Stimulated activated naive CD8-positive, alpha-beta T cell treated with anti-CD3 and anti-CD28 coated beads, Interleukin-15, Interleukin-2, amounts not matched to agents 100 ng/mL and 50 ng/mL, for 24 hours (primary cell): ENCODE results near the gene METTL13.

ENCODE experiments used
- H3K27ac Mint-ChIP-seq: one replicate; pipeline ENCODE4 v1.8.0; 2021; ENCODE audit warnings: mild to moderate bottlenecking, mixed read lengths
- H3K27me3 Mint-ChIP-seq: one replicate; pipeline ENCODE4 v1.8.0; 2021; ENCODE audit warnings: mixed read lengths
- H3K36me3 Mint-ChIP-seq: one replicate; pipeline ENCODE4 v1.8.0; 2021; ENCODE audit warnings: low read depth, mixed read lengths
- H3K4me1 Mint-ChIP-seq: one replicate; pipeline ENCODE4 v1.8.0; 2021; ENCODE audit warnings: low read depth, mixed read lengths
- H3K4me3 Mint-ChIP-seq: one replicate; pipeline ENCODE4 v1.8.0; 2021; ENCODE audit warnings: mild to moderate bottlenecking, mixed read lengths
- H3K9me3 Mint-ChIP-seq: one replicate; pipeline ENCODE4 v1.8.0; 2021; ENCODE audit warnings: mixed read lengths

Gene METTL13

DNA sequence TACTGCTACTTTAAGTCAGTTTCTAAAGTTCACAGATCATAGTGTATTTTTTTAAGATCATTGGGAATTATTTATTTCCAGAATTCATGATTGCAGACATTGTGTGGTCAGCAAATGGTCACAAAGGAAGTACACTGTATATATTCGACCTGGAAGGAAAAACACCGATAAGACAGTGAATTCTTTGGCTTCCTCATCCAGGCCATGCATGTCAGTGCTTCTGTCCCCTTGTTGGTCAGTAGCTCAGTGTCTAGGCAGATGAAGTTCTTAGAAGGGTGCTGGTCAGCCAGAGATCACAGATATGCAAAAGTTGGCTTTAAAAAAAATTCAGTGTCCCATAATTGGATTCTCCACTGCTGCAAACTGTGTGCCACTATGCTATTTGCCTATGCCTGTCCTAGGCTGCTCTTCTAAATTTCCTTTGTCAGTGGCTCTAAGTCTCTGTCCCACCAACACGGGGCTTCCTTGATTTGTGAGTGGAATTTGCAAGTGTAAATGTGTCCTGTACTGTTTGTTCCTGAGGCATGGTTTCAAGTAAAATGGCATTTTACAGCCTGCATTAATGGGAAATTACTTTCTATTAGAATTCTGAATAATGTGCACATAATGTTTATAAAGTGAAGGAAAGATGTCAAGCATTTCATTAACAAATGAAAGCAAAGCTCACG, 27.6 kb upstream of the METTL13 start:
- no peak overlapping the region for H3K4me3 Mint-ChIP-seq
- H3K36me3 Mint-ChIP-seq = no peaks in the 10 kb centered on the region
- H3K27me3 Mint-ChIP-seq = peaks cover 7% of the 10 kb centered on the region
- H3K4me1 Mint-ChIP-seq = no peaks in the 10 kb centered on the region
- no peak overlapping the region for H3K27ac Mint-ChIP-seq
- H3K9me3 Mint-ChIP-seq = no peaks in the 10 kb centered on the region

DNA sequence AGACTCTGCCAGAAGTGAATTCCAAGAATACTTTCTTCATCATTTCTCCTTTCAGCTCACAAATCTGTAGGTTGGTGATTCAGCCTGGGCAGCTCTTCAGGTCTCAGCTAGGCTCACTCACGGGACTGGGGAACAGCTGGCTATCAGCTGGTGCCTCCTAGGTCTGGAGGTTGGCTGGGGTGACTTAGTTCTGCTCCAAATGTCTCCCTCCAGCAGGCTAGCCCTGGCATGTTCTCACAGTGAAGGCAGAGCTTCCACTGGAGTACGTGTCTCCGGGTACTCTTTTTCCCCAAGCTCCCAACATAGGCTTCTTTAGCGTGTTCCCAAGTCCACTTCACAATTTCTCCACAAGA, 27.1 kb upstream of the METTL13 start:
- Mint-ChIP-seq H3K27ac (no peak overlapping the region), H3K4me3 (no peak overlapping the region), H3K27me3 (peaks cover 7% of the 10 kb centered on the region), H3K9me3 (no peaks in the 10 kb centered on the region), H3K4me1 (no peaks in the 10 kb centered on the region), H3K36me3 (no peaks in the 10 kb centered on the region)

DNA sequence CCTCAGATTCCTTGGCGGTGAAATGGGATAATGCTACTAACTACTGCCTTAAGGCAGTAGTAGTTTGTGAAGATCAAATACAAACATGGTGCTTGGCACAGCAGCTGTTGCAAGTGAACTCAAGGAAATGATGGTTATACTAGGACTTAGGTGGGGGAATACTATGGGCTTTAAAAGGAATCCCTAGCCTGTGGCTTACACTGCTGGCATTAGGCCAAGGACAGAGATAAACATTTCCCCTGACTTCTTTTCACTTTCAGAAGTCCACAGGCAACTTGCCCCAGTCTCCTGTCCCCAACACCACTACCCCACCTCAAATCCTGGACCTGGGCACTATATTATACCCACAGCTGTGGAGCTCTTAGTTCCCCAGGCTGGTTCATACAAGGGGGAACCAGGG, 26.5 kb upstream of the METTL13 start:
- no peaks in the 10 kb centered on the region for H3K36me3 Mint-ChIP-seq
- H3K4me3 Mint-ChIP-seq = no peak overlapping the region
- no peaks in the 10 kb centered on the region for H3K4me1 Mint-ChIP-seq
- H3K9me3 Mint-ChIP-seq = no peaks in the 10 kb centered on the region
- peaks cover 7% of the 10 kb centered on the region for H3K27me3 Mint-ChIP-seq
- no peak overlapping the region for H3K27ac Mint-ChIP-seq

DNA sequence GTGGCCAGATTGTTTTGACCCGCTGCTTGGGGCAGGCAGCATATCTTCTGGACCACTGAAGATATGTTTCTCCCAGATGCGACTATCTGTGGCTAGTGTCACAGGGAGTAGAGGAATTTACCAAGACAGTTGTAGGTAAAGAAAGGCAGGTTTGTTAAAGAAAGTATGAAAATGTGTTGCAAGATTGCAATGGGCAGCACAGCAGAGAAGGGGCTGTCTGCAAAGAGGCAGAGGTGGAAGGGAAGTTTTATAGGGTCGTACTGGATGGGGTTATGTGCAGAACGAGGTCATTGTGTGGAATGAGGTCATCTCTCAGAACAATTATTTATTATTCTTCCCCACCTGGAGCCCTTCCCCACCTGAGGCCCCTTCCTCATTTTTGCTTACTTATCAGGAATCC, 24.6 kb upstream of the METTL13 start:
- no peaks in the 10 kb centered on the region for H3K36me3 Mint-ChIP-seq
- H3K4me3 Mint-ChIP-seq = no peak overlapping the region
- H3K27me3 Mint-ChIP-seq = peaks cover 7% of the 10 kb centered on the region
- H3K27ac Mint-ChIP-seq = no peak overlapping the region
- no peaks in the 10 kb centered on the region for H3K4me1 Mint-ChIP-seq
- H3K9me3 Mint-ChIP-seq = no peaks in the 10 kb centered on the region

DNA sequence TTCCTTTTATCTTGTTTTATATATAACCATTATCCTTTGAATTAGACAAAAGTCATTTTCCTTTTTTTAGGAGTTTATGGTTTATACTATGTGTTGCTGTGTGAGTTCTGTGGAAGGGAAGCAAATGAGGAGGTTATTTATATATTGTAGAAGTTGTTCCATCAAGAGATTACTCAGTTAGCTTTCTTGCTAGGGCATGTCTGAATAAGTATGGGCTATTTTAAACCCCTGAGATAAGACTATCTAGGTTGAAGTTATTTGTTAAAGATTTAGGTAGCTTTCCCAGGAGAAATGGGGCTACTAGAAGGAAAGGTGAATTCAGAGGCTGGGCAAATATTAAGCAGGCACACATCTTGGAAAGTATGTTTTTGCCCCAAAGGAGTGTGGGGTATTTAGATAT, 23.4 kb upstream of the METTL13 start:
- Mint-ChIP-seq H3K4me3 (no peak overlapping the region), H3K4me1 (no peaks in the 10 kb centered on the region), H3K9me3 (no peaks in the 10 kb centered on the region), H3K36me3 (no peaks in the 10 kb centered on the region), H3K27me3 (peaks cover 9% of the 10 kb centered on the region), H3K27ac (no peak overlapping the region)

DNA sequence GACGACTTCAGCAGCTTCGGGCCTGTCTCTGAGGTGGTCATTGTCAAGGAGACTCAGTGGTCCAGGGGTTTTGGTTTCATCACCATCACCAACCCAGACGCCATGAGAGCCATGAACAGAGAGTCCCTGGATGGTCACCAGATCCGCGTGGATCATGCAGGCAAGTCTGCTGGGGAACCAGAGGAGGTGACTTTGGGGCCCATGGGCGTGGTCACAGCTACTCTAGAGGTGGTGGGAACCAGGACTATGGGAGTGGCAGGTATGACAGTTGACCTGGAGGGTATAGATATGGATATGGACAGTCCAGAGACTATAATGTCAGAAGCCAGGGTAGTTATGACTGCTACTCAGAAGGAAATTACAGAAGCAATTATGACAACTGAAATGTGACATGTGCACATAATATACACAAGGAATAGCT, 19.3 kb upstream of the METTL13 start:
- Mint-ChIP-seq H3K36me3 (no peaks in the 10 kb centered on the region), H3K27ac (no peak overlapping the region), H3K4me1 (no peaks in the 10 kb centered on the region), H3K4me3 (no peak overlapping the region), H3K27me3 (peaks cover 12% of the 10 kb centered on the region), H3K9me3 (no peaks in the 10 kb centered on the region)

DNA sequence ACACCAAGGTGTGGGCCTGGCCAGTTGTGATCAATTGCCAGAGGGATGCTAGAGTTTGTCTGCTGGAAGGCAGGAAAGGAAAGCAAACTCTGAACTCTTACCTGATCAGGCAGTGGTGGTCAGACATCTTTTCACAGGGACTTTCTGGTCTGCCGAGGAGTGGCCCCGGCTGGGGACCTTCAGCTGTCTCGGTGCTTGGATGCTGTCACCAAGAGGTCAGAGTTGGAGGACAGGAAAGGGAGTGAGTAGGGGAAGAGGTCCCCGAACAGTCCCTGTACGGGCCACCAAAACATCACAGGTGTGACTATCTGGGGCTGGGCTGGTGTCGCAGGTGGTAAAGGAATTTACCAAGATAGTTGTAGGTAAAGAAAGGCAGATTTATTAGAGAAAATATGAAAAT, 17.7 kb upstream of the METTL13 start:
- H3K9me3 Mint-ChIP-seq = no peaks in the 10 kb centered on the region
- no peaks in the 10 kb centered on the region for H3K36me3 Mint-ChIP-seq
- H3K27ac Mint-ChIP-seq = no peak overlapping the region
- no peak overlapping the region for H3K4me3 Mint-ChIP-seq
- peaks cover 12% of the 10 kb centered on the region for H3K27me3 Mint-ChIP-seq
- H3K4me1 Mint-ChIP-seq = no peaks in the 10 kb centered on the region

DNA sequence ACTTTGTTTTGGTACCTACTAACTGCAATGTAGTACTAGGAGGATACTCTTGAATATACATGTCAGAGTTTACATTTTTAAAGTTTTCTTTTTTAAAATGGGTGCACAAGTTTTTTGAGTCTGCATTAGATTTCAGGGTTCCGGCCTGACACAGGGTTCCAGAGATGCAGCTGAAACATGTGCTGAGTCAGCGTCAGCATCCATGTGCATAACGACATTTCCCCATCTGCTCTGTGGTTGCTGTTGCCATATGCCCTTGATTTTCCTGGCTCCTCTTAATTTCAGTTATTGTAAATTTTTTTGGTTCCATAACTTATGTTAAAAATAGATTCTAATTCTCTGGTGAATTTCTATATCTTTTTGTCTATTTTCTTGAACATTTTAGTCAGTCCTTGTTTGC, 12.3 kb upstream of the METTL13 start:
- Mint-ChIP-seq H3K27ac (no peak overlapping the region), H3K27me3 (peaks cover 14% of the 10 kb centered on the region), H3K4me3 (no peak overlapping the region), H3K36me3 (no peaks in the 10 kb centered on the region), H3K9me3 (no peaks in the 10 kb centered on the region), H3K4me1 (no peaks in the 10 kb centered on the region)

DNA sequence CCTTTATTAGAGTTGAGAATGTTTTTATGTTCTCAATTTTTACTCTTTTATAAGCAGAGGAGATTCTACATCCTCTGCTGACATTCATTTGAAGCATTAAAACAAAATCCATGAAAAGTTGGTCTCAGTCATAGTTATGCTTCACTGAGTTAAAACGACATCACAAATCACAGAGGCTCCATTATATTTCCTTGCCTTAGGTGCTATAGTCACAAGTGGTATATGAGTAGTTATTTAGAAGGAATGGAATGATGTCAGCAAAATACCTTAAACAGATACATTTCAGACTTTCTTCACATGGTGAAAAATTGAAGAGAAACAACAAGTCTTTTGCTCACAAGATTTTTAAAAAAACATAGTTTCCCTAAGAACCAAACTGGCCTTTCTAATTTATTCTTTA, 11.7 kb upstream of the METTL13 start:
- peaks cover 15% of the 10 kb centered on the region for H3K27me3 Mint-ChIP-seq
- no peaks in the 10 kb centered on the region for H3K9me3 Mint-ChIP-seq
- no peak overlapping the region for H3K4me3 Mint-ChIP-seq

DNA sequence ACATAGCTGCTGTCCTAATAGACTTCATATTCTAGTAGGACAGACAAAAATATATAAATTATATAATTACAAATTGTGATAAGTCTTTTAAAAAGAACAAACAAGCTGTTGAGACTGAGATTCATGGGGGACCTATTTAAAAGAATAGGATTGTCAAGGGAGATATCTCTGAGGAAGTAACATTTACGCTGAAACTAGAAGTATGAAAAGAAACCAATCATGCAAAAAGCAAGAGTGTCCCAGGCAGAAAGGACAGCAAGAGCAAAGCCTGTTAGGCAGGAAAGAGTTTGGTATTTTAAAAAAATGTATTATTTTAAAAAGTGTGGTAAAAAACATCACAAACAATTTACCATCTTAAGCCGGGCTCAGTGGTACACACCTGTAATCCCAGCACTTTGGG, 9.1 kb upstream of the METTL13 start:
- H3K9me3 Mint-ChIP-seq = no peaks in the 10 kb centered on the region
- no peaks in the 10 kb centered on the region for H3K36me3 Mint-ChIP-seq
- peaks cover 13% of the 10 kb centered on the region for H3K27me3 Mint-ChIP-seq
- H3K4me1 Mint-ChIP-seq = peaks cover under 1% of the 10 kb centered on the region
- no peak overlapping the region for H3K4me3 Mint-ChIP-seq
- H3K27ac Mint-ChIP-seq = no peak overlapping the region

More for the DNA sequence above, 11.7 kb upstream of the METTL13 start:
- Mint-ChIP-seq H3K27ac (no peak overlapping the region), H3K36me3 (no peaks in the 10 kb centered on the region), H3K4me1 (no peaks in the 10 kb centered on the region)

DNA sequence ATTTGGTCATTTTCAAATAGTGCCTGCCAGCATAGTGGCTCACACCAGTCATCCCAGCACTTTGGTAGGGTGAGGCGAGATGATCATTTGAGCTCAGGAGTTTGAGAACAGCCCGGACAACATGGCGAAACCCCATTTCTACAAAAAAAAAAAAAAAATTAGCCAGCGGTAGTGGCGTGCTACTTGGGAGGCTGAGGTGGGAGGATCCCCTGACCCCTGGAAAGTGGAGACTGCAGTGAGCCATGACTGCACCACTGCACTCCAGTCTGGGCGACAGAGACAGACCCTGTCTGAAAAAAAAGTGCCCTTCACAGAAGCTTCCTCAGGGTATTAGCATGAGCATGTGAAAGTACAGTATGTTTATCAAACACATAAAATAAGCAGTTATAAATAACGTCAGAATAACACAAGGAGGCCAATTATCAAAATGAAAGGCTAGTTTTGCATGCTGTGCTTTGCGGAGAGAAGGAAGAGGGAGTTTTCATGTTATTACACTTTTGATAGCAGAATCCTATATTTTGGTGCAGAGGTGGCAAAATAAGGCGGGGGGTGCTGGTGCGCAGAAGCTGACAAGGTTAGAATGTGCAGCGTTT, 781 bp upstream of the METTL13 start:
- Mint-ChIP-seq H3K4me3 (peak overlapping the region; percentile 98), H3K9me3 (no peaks in the 10 kb centered on the region), H3K27me3 (no peaks in the 10 kb centered on the region), H3K27ac (peak overlapping the region; percentile 98), H3K4me1 (peaks cover 54% of the 10 kb centered on the region), H3K36me3 (peaks cover 29% of the 10 kb centered on the region)

DNA sequence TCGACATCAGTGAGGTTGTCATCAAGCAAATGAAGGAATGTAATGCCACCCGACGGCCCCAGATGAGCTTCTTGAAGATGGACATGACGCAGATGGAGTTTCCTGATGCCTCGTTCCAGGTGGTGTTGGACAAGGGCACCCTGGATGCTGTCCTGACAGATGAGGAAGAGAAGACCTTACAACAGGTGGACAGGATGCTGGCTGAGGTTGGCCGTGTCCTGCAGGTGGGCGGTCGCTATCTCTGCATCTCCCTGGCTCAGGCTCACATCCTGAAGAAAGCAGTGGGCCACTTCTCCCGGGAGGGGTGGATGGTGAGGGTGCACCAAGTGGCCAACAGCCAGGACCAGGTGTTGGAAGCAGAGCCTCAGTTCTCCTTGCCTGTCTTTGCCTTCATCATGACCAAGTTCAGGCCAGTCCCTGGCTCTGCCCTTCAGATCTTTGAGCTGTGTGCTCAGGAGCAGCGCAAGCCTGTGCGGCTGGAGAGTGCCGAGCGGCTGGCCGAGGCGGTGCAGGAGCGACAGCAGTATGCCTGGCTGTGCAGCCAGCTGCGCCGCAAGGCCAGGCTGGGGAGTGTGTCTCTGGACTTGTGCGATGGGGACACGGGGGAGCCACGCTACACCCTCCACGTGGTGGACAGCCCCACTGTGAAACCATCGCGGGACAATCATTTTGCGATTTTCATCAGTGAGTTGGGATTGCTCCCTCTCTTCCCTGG, 2.5 kb downstream of the METTL13 start:
- H3K27ac Mint-ChIP-seq = no peak overlapping the region
- H3K36me3 Mint-ChIP-seq = peaks cover 60% of the 10 kb centered on the region
- peak overlapping the region; percentile 98 for H3K4me3 Mint-ChIP-seq
- H3K9me3 Mint-ChIP-seq = no peaks in the 10 kb centered on the region
- H3K4me1 Mint-ChIP-seq = peaks cover 74% of the 10 kb centered on the region
- H3K27me3 Mint-ChIP-seq = no peaks in the 10 kb centered on the region

DNA sequence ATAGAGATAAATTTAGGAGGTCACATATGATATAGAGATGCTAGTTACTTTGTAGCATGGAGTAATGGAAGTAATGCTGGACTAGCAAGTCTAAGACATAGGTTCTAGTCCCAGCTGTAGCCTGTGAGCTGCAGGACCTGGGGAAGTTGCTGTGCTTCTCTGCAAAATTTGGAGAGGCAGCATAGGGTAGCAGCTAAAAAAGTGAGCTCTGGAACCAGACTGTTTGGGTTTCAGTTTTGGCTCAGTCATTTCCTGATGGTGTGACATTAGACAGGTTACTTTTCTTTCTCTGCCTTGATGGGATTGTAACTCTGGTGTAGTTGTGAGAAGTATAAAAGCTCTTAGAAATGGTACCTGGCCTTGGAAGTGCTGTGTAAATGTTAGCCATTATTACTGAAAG, 3.3 kb downstream of the METTL13 start:
- Mint-ChIP-seq H3K36me3 (peaks cover 67% of the 10 kb centered on the region), H3K4me1 (peaks cover 74% of the 10 kb centered on the region), H3K27ac (peak overlapping the region; percentile 83), H3K27me3 (no peaks in the 10 kb centered on the region), H3K4me3 (peak overlapping the region; percentile 75), H3K9me3 (no peaks in the 10 kb centered on the region)

DNA sequence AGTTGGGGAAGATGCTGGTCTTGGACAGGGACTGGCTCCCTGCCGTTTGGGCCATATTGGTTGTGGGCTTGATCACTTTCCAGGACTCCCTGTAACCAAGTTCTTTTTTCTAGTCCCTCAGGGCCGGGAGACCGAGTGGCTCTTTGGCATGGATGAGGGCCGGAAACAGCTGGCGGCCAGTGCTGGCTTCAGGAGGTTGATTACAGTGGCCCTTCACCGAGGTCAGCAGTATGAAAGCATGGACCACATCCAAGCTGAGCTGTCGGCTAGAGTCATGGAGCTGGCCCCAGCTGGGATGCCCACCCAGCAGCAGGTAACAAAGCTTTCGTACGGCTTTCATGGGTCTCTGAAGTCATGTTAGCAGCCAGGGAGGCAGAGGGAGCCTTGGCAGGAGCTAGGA, 4.3 kb downstream of the METTL13 start:
- peaks cover 76% of the 10 kb centered on the region for H3K36me3 Mint-ChIP-seq
- peaks cover 68% of the 10 kb centered on the region for H3K4me1 Mint-ChIP-seq
- peak overlapping the region; percentile 24 for H3K4me3 Mint-ChIP-seq
- no peaks in the 10 kb centered on the region for H3K9me3 Mint-ChIP-seq
- H3K27me3 Mint-ChIP-seq = no peaks in the 10 kb centered on the region
- no peak overlapping the region for H3K27ac Mint-ChIP-seq

DNA sequence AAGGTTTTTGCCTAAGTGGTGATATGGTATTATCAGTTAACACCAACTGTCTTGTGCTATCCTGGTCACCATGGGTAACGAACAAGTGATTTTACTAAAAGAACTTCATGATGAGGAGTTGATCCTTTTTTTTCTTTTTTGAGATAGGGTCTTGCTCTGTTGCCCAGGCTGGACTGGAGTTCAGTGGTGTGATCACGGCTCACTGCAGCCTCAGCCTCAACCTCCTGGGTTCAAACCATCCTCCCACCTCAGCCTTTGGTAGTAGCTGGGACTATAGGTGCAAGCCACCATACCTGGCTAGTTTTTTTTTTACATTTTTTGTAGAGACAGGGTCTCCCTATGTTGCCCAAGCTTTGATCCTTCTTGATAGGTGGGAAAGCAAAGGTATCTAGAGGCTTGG, 5.1 kb downstream of the METTL13 start:
- Mint-ChIP-seq H3K4me3 (no peak overlapping the region), H3K4me1 (peaks cover 61% of the 10 kb centered on the region), H3K27me3 (no peaks in the 10 kb centered on the region), H3K36me3 (peaks cover 80% of the 10 kb centered on the region), H3K9me3 (no peaks in the 10 kb centered on the region), H3K27ac (no peak overlapping the region)
